ENCODE results near the gene JCAD.

JCAD gene

GRCh38 chr10:30047924-30048531 lies 11.4 kb downstream of the JCAD start:
- no peak for DNase-seq (ENCODE audit: low read depth)
- H3K4me3 ChIP-seq (replicated peaks; ENCODE audit: low read depth, low read length) = no peak overlapping the region
- no peak for TF ChIP-seq CTCF (IDR thresholded peaks at IDR 0.05; ENCODE audit: low read length, missing control alignments)

GRCh38 chr10:30047430-30047829 lies 12.0 kb downstream of the JCAD start:
- no peak for DNase-seq (ENCODE audit: low read depth)
- no peak overlapping the region for H3K4me3 ChIP-seq (replicated peaks; ENCODE audit: low read depth, low read length)
- no peak for TF ChIP-seq CTCF (IDR thresholded peaks at IDR 0.05; ENCODE audit: low read length, missing control alignments)

GRCh38 chr10:30046476-30046875 lies 12.9 kb downstream of the JCAD start:
- no peak for DNase-seq (ENCODE audit: low read depth)
- H3K4me3 ChIP-seq (replicated peaks; ENCODE audit: low read depth, low read length) = no peak overlapping the region
- TF ChIP-seq CTCF (IDR thresholded peaks at IDR 0.05; ENCODE audit: low read length, missing control alignments) = no peak

- no peak for TF ChIP-seq CTCF (IDR thresholded peaks at IDR 0.05; ENCODE audit: low read length, missing control alignments)
- DNase-seq (ENCODE audit: low read depth) = no peak
- H3K4me3 ChIP-seq (replicated peaks; ENCODE audit: low read depth, low read length) = no peak overlapping the region
Measured at GRCh38 chr10:30045961-30046360, 13.4 kb downstream of the JCAD start.

DNA sequence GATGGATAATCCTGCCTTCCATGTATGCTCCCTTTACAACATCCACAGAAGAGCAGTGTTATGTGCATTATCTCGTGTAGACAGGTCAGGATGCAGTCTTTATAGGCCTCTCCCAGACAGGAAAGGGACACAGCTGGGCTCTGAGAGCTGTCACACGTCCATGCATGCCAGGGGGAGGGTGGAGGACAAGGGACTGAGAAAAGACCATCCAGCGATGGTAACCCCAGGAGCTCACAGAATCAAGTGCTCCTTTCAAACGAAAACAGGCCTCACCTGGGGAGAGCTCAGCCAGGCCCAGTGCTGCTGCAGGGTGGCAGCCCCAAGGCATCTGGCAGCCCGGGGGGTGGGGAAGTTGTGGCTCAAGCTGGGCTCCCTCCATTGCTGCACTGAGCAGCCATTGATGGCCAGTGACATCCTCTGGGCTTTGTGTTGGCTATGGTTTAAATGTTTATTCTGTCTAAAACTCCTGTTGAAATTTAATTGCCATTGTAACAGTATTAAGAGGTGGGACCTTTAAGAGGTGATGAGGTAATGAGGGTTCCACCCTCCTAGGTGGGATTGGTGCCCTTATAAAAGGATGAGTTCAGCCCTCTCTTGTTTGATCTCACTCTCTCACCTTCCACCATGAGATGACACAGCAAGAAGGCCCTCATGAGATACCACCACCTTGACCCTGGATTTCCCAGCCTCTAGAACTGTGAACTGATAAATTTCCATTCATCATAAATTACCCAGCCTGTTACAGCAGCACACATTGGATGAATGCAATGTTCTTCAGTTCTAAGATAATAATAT lies 15.7 kb downstream of the JCAD start:
- no peak for DNase-seq (ENCODE audit: low read depth)
- no peak overlapping the region for H3K4me3 ChIP-seq (replicated peaks; ENCODE audit: low read depth, low read length)
- no peak for TF ChIP-seq CTCF (IDR thresholded peaks at IDR 0.05; ENCODE audit: low read length, missing control alignments)

DNA sequence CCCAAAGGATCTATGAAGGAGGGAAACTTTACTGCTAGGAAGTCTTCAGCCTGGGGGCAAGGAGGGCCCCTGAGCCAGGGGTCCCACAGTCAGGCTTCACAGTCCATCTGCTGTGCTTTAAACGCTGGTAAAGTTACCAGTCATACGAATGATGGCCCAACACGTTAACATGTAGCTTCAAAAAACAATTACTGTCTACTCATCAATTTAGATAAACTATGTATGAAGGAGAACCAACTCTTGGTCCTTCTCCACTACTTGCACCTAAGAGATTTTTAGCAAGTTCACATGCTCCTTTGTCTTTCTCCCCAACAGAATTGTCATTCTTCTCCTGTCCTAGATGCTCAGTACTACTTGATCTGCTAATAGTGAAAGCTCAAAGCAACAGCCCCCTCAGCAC lies 16.6 kb downstream of the JCAD start:
- no peak for TF ChIP-seq CTCF (IDR thresholded peaks at IDR 0.05; ENCODE audit: low read length, missing control alignments)
- no peak for DNase-seq (ENCODE audit: low read depth)

More for the DNA sequence above, 16.6 kb downstream of the JCAD start:
- H3K4me3 ChIP-seq (replicated peaks; ENCODE audit: low read depth, low read length) = no peak overlapping the region
